Right lobe of liver (tissue), 6 donors: ENCODE measurements around the gene KRTAP5-1. TPM values are rescaled to one million over a fixed set of nuclear protein-coding genes. Genes with fewer than 3 reads are reported as not detected.
"Not testable (repeated sequence)": the region's sequence is repeated elsewhere in the genome, so short reads cannot be mapped to it uniquely, and the experiment has no call there.

Experiments
- ATAC-seq, 4 donors: fragments of 200-7000 bp; cut with Tn5 transposase; one replicate each; pipeline ENCODE4 v1.9.1; 2020; ENCODE audit warnings: mild to moderate bottlenecking in 4 of 4, moderate library complexity in 4 of 4
- DNase-seq, 3 donors: peaks; one replicate each; pipeline ENCODE4 v3.0.0-alpha.2; 2020
- H3K27ac ChIP-seq, 3 donors: fragments of 200-600 bp; one replicate each; pipeline ENCODE4 v1.8.0; 2022
- H3K27me3 ChIP-seq, 2 donors: fragments of 200-600 bp; one replicate each; pipeline ENCODE4 v1.8.0; 2022
- H3K36me3 ChIP-seq, 4 donors: fragments of 200-600 bp; sonication (generic) in 1 of 4; one replicate each; pipeline versions ENCODE4 v1.5.1 to v1.8.0; 2017 to 2022; ENCODE audit warnings: control low read depth in 1 of 4
- H3K4me1 ChIP-seq, 4 donors: fragments of 200-600 bp; sonication (generic) in 1 of 4; one replicate each; pipeline versions ENCODE4 v1.5.1 to v1.8.0; 2017 to 2022; ENCODE audit warnings: control low read depth in 1 of 4
- H3K4me3 ChIP-seq, 3 donors: fragments of 200-600 bp; one replicate each; pipeline ENCODE4 v1.8.0; 2022
- H3K9me3 ChIP-seq, 4 donors: fragments of 200-600 bp; sonication (generic) in 1 of 4; one replicate each; pipeline versions ENCODE4 v1.5.1 to v1.8.0; 2017 to 2022; ENCODE audit warnings: control low read depth in 1 of 4
- CTCF ChIP-seq, 4 donors: fragments of 200-600 bp in 3 of 4; fragments of 450-650 bp in 1 of 4; IDR thresholded peaks; one replicate each; pipeline versions ENCODE4 v1.5.1 to v1.8.0; 2016 to 2022; ENCODE audit warnings: antibody characterized with exemption in 4 of 4, mild to moderate bottlenecking in 2 of 4
- POLR2A ChIP-seq: fragments of 450-650 bp; IDR thresholded peaks from one replicate; pipeline ENCODE4 v1.6.1; 2017; ENCODE audit warnings: antibody characterized with exemption, mild to moderate bottlenecking
- WGBS: methylation state at CpG from one replicate; pipeline ENCODE4 v1.1.6; 2018; ENCODE audit warnings: low coverage, low lambda C conversion rate; ENCODE audit not compliant: insufficient coverage; ENCODE audit errors: missing lambda C conversion rate; 5-methylcytosine and 5-hydroxymethylcytosine counted together
- intact Hi-C, 2 donors: fragments of 100-400 bp; cut with DNase I; formaldehyde crosslinking; loops; one replicate each; pipeline versions ENCODE4 v1.11.2 to v1.14.1; 2022
- long read RNA-seq: library from polyadenylated mRNA; unstranded; transcript quantifications from one replicate; pipeline ENCODE4 v2.0.0, GENCODE V29; 2019
- total RNA-seq, 6 experiments: library from RNA; depleted of rRNA in 2 of 6; stranded (reverse); fragments of >200 nt in 2 of 6; fragmentation: NEBNext Ultra II Directional in 3 of 6; extraction: Animal tissue kit (Norgen Biotek cat#: 25700) in 3 of 6; gene quantifications; one replicate each; pipeline versions ENCODE4 v1.1.0 to v1.2.4, GENCODE V29; 2016 to 2023
- donor health status: DM: no; HTN: yes; CAD: no.
- donor health status: DM: no; HTN: no; CAD: no.
- donor health status: DM: no; HTN: no; CAD: no.
- donor health status: DM: no; HTN: yes; CAD: no.
- donor health status: DM: no; HTN: yes; CAD: no.

Gene KRTAP5-1
- not detected for total RNA-seq
- long read RNA-seq: 0 reads

GRCh38 chr11:1584661-1585370 lies at the start of gene KRTAP5-1:
Gene KRTAP5-1 (minus strand): TSS chr11:1585283. CDS start chr11:1585249, 34 bp downstream.
- H3K4me3 ChIP-seq, ATAC-seq, H3K27ac ChIP-seq, DNase-seq, H3K36me3 ChIP-seq, intact Hi-C loops, H3K4me1 ChIP-seq, H3K9me3 ChIP-seq, H3K27me3 ChIP-seq: not testable (repeated sequence)
- WGBS: no CpG with 5 or more reads among the region's 9 CpGs

- intact Hi-C loops: loop anchor here in 1 of 2 donors (10.0 kb wide), 1 partner anchor 89 kb away; no protein-coding TSS in a partner anchor
- Histone ChIP-seq H3K36me3 (no peaks in the 10 kb centered on the region), H3K27ac (no peak overlapping the region), H3K4me1 (no peaks in the 10 kb centered on the region), H3K4me3 (no peak overlapping the region), H3K9me3 (no peaks in the 10 kb centered on the region), H3K27me3 (no peaks in the 10 kb centered on the region)
- ATAC-seq: no peak
- DNase-seq: no peak
- TF ChIP-seq CTCF (IDR thresholded peaks at IDR 0.05) (no peak), POLR2A (no peak)
- WGBS: no CpG with 5 or more reads among the region's 10 CpGs
Observed at GRCh38 chr11:1633864-1634263, 48.8 kb upstream of the KRTAP5-1 start.

GRCh38 chr11:1632053-1632714 lies 47.1 kb upstream of the KRTAP5-1 start:
- no peaks in the 10 kb centered on the region for H3K4me1 ChIP-seq
- intact Hi-C loops: loop anchor here in 1 of 2 donors (10.0 kb wide), 1 partner anchor 87 kb away; no protein-coding TSS in a partner anchor
- no peaks in the 10 kb centered on the region for H3K27me3 ChIP-seq
- ATAC-seq (no peak), DNase-seq (no peak)
- no peak overlapping the region for H3K4me3 ChIP-seq
- TF ChIP-seq CTCF (IDR thresholded peaks at IDR 0.05) (no peak), POLR2A (no peak)
- no peaks in the 10 kb centered on the region for H3K36me3 ChIP-seq
- no CpG with 5 or more reads among the region's 11 CpGs for WGBS
- no peak overlapping the region for H3K27ac ChIP-seq
- no peaks in the 10 kb centered on the region for H3K9me3 ChIP-seq

GRCh38 chr11:1631066-1631568 lies 46.0 kb upstream of the KRTAP5-1 start:
- intact Hi-C loops: loop anchor here in 1 of 2 donors (10.0 kb wide), 1 partner anchor 86 kb away; no protein-coding TSS in a partner anchor
- Histone ChIP-seq H3K4me3 (no peak overlapping the region), H3K27ac (no peak overlapping the region), H3K36me3 (no peaks in the 10 kb centered on the region), H3K27me3 (no peaks in the 10 kb centered on the region), H3K9me3 (no peaks in the 10 kb centered on the region), H3K4me1 (no peaks in the 10 kb centered on the region)
- WGBS: 50% methylated on average over 7 of the region's 13 CpGs
- DNase-seq (no peak), ATAC-seq (no peak)
- TF ChIP-seq CTCF (IDR thresholded peaks at IDR 0.05) (no peak), POLR2A (no peak)

- TF ChIP-seq POLR2A (no peak), CTCF (IDR thresholded peaks at IDR 0.05) (no peak)
- DNase-seq (no peak), ATAC-seq (no peak)
- intact Hi-C loops: loop anchor here in 1 of 2 donors (10.0 kb wide), 1 partner anchor 85 kb away; no protein-coding TSS in a partner anchor
- Histone ChIP-seq H3K9me3 (no peaks in the 10 kb centered on the region), H3K4me3 (no peak overlapping the region), H3K27me3 (no peaks in the 10 kb centered on the region), H3K27ac (no peak overlapping the region), H3K36me3 (no peaks in the 10 kb centered on the region), H3K4me1 (no peaks in the 10 kb centered on the region)
- no CpG with 5 or more reads among the region's 2 CpGs for WGBS
Observed at GRCh38 chr11:1630271-1630670, 45.2 kb upstream of the KRTAP5-1 start.
